CD4-positive, alpha-beta T cell treated with Interleukin-21 for 1 hour (primary cell): ENCODE results near the gene PAPSS1.

Experiments
- DNase-seq: peaks from one replicate; pipeline ENCODE4 v3.0.0-alpha.2; 2020

PAPSS1 gene

DNA sequence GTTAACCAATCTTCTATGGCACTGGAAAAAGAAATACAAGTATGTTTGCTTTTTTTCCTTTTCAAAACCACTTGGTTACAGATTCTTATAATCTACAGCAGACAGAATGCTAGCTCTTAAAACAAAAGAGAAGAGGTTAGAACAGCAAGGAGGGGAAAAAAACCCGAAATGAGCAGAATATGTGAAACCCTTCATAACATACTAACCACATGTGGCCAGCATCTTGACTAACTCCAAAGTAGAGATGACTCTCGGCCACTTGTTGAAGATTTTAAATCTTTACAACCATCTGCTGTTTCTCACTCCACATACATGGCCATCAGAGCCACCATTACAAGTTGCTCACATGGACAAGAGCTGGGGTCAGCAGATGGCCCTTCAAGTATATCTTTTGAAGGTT is 100.3 kb downstream of the PAPSS1 start:
- no peak for DNase-seq

GRCh38 chr4:107619066-107619465 is 101.0 kb downstream of the PAPSS1 start:
- DNase-seq, result no peak

- DNase-seq, result no peak
Observed at GRCh38 chr4:107618656-107619055, 101.4 kb downstream of the PAPSS1 start.

DNA sequence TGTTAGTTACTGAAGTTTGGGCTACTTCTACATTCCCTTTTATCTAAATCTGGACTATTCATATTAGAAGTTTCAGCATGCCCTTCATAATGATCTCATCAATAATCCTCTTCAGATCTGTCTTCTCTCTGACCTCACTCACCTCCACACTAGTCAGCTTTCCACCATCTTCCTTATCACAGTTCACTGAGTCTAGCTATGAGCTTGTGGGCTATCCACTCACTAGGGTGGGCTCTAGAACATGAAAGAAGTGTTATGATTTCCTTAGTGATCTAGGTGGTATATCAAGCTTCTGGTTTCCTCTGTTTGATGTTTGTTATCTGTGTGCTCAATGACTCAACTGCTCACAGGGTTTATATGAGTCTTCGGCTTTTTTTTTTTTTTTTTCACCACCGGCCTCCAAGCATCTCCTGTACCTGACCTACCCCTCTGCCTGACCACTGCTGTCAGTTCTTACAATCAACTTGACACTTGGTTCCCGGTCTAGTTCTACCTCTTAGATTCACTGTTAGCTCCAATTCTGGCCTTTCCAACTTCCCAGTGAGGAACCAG is 103.1 kb downstream of the PAPSS1 start:
- no peak for DNase-seq

- DNase-seq, result no peak
Observed at GRCh38 chr4:107615809-107616208, 104.2 kb downstream of the PAPSS1 start.

DNA sequence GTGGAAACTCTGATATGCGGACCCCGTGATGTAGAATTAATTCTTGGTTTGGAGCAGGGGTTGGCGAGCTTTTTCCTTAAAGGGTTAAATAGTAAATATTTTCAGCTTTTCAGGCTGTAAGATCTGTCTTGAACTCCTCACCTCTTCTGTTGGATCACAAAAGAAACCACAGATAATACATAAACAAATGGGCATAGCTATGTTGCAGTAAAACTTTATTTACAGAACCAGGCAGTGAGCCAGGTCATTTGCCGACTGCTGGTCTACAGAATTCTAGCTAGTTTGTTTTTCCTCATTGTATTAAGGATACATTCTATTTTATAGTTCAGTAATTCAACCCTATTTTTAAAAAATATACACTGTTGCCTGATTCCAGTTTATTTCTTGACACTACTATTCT is 116.6 kb downstream of the PAPSS1 start:
- DNase-seq, result no peak

DNA sequence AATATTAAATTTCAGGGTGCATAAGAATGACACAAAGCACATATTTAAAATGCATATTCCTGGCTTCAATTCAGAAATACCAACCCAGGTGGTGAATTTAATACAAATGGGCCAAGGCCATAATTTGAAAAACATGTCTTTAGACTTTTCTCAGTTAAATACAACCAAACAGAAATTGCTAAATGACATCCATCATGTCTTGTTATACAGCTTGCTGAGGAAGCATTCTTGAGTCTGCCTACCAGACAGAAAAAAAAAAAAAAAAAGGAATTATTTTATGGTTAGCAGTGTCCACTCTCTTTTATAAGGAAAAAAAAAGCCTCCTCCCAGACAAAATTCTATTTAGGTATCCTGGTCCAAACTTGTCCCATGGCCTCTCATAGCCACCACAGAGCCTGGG is 119.1 kb downstream of the PAPSS1 start:
- no peak for DNase-seq

DNA sequence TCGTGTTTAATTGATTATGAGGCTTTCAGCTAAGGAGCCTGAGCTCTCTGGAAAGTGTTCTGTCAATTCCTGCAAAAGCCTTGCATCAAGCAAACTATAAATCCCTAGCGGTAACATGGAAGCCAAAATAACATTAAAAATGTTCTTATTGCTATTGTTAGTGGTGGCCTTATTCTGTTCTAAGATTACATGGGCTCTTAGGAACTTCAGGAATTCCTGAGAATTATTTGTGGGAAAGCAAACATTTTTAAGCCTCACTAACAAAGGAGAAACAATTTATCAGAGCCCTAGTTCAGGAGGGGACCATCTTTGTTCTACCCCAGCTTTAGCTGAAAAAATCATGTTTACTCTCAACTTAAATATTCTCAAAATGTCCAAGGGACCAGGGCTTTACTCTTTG is 119.6 kb downstream of the PAPSS1 start:
- no peak for DNase-seq

DNA sequence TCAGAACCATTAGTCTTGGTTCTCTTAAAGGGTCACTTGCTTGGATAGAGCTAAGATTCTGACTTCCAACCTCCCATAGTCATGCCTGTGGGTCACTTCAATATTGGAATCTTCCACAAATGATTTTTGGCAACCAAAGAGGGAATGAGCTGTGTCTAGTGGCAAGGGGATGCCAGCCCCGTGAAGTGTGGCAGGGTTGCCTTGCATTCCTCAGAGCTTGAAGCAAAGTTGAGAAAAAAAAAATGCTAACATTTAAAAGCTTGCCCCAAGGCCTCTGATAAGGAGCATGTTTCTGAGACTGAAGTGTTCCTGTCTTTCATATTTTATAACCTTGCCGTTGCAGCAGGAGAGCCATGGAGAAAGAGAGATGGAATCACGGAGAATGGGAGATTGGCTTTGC is 120.2 kb downstream of the PAPSS1 start:
- no peak for DNase-seq

GRCh38 chr4:107593230-107593629 is 126.8 kb downstream of the PAPSS1 start:
- DNase-seq, result no peak

GRCh38 chr4:107592519-107592918 is 127.5 kb downstream of the PAPSS1 start:
- DNase-seq, result no peak

DNA sequence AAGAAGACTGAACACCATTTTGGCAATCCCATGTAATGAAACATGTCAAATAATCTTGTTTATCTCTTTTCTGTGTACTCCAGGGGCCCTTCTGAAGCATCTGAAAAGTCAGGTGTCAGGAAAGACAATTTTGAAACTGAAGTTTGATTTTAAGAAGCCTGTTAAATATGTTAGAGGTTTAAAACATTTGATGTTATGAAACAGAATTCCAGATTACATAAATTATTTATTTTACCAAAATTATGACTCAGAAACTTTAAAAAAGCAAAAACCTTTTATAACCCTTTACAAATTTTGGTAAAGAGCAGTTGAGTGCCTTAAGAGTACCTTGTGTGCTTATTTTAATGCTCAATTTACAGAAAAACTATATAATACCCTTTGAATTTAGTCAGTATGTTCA is 130.8 kb downstream of the PAPSS1 start:
- DNase-seq, result no peak

DNA sequence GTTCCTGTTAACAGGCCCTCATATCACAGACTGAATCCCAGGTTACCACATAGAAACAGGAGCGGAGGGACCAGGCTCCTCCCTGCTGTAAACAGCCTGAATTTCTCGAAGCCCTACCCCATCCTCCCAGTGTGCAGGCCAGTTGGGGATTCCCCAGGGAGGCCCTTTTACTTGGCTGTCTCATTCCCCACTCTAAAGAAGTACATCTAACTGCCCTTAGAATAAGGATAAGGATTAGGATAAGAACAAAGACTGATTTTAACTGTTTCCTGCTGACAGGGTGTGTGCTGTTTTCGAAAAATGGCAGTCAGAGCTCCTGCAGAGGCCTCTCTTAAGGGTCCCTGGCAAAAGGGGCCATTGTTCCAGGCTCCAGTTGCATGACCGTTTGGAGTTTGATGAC is 133.7 kb downstream of the PAPSS1 start:
- DNase-seq, result no peak

DNA sequence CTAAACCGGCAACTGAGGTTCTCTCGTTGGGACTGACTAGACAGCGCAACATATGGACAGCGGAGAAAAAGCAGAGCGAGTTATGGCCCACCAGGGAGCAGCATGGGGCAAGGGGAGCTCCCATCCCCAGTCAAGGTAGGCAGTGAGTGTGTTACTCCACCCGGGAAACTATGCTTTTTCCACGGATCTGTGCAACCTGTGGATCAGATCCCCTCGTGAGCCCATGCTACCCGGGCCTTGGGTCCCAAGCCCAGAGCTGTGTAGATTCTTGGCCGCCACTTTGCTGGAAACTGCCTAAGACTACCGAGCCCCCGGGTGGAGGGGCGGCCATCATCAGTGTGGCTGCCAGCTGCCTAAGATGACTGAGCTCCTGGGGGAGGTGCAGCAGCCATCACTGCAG is 140.9 kb downstream of the PAPSS1 start:
- DNase-seq, result no peak

DNA sequence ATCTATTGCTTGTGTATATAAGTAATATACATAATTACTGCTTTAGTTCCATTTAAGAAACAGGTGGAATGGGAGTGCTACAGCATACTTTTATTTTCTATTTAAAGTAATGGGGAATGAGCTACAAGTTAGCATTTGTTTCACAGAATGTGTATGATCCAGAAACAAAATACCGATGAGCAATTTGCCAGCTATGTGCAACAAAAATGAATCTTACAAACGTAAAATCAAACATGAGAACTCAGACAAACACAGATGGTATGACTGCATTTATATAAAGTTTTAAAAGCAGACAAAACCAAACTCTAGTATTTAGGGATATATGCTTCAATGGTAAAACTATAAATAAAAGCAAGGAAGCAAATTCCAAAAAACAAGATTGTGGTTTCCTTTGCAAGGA is 141.7 kb downstream of the PAPSS1 start:
- no peak for DNase-seq

GRCh38 chr4:107577743-107578142 is 142.3 kb downstream of the PAPSS1 start:
- DNase-seq, result no peak

DNA sequence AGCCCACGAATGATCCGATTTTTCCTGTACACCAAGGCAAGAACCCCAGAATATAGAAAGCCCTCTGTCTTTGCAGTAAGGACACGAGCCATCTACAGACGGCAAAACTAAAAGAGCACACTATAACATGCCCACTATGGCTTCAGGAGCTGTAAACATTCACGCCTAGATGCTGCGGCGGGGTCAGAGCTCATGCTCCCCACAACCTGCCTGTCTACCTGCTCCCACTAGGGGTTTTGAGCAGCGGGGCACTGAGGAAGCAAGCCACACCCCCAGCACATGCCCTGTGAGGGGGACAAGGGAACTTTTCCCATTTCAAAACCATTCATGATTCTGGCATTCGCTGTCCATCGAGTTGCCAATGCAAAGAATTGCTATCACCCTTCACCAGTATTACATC is 144.8 kb downstream of the PAPSS1 start:
- DNase-seq, result no peak

DNA sequence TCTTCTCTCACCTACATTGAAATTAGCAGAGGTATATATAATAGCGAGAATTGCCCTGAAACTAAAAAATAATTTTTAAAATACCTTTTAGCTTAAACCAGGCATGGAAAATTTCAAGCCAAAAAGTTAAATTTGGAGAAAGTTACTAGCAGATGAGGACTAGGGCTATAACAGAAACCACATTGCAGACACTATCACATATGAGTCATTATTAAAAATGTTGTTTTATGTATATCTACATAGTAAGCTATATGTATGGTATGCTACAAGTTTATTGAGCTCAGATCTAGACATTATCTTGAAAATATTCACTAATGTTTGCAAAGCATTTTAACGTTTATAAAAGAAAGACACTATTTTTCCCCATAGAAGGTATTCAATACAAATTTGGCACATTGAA is 147.8 kb downstream of the PAPSS1 start:
- no peak for DNase-seq

GRCh38 chr4:107570952-107571351 is 149.1 kb downstream of the PAPSS1 start:
- DNase-seq, result no peak

DNA sequence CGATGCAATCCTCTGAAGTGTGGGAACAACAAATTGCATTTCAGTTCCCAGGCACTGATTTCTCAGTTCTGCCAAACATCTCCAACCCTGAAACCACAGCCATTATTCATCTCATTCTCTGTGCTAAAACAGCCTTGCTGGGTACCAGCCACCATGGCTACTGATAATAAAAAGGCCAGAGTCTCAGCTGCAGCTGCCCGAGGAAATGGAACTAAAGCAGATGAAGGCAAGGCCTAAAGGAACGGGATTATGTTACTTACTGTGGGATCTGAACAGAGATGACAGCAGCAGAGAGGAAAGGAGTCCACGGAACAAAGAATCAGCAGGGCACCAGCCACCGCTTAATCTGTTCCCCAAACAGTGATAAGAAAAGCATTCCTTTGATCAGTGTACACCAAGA is 155.7 kb downstream of the PAPSS1 start:
- no peak for DNase-seq
